Testis (tissue), 3 donors: ENCODE results near the gene FBLN5. TPM values are rescaled to one million over a fixed set of nuclear protein-coding genes. Genes with fewer than 3 reads are reported as not detected.

ENCODE experiments used
- DNase-seq: peaks from one replicate; pipeline ENCODE4 v3.0.0-alpha.2; 2019
- H3K27ac ChIP-seq, 2 donors: fragments of 200-600 bp; sonication (generic); one replicate each; pipeline ENCODE4 v1.5.1; 2019
- H3K27me3 ChIP-seq: fragments of 200-600 bp; sonication (generic); one replicate; pipeline ENCODE4 v1.5.1; 2019
- H3K36me3 ChIP-seq: fragments of 200-600 bp; sonication (generic); one replicate; pipeline ENCODE4 v1.5.1; 2017; ENCODE audit warnings: low read depth; ENCODE audit errors: missing control alignments
- H3K4me1 ChIP-seq: fragments of 200-600 bp; sonication (generic); one replicate; pipeline ENCODE4 v1.5.1; 2019
- H3K4me3 ChIP-seq, 2 donors: fragments of 200-600 bp; sonication (generic); one replicate each; pipeline ENCODE4 v1.5.1; 2017 to 2019
- H3K9me3 ChIP-seq: fragments of 200-600 bp; sonication (generic); one replicate; pipeline ENCODE4 v1.5.1; 2017
- POLR2A ChIP-seq: fragments of 450-650 bp; IDR thresholded peaks from one replicate; pipeline ENCODE4 v1.6.1; 2017; ENCODE audit warnings: antibody characterized with exemption, mild to moderate bottlenecking, moderate library complexity
- WGBS, 2 donors: methylation state at CpG; one replicate each; pipeline ENCODE4 v1.1.5; 2018; 5-methylcytosine and 5-hydroxymethylcytosine counted together
- intact Hi-C: fragments of 100-400 bp; cut with DNase I; formaldehyde crosslinking; loops from one replicate; pipeline ENCODE4 v1.15.1; 2023; ENCODE audit warnings: low total_unique reads
- polyA plus RNA-seq: library from polyadenylated mRNA; stranded (reverse); fragments of 350-450 nt; fragmentation: Illumina TruSeq; extraction: RNeasy Lipid Tissue Mini Kit (QIAGEN cat#74804); gene quantifications from one replicate; pipeline ENCODE4 v1.2.3, GENCODE V29; 2014; ENCODE audit warnings: low read depth, low replicate concordance; ENCODE audit not compliant: insufficient read depth
- total RNA-seq, 2 donors: library from RNA; depleted of rRNA; stranded (reverse); fragments of >200 nt; gene quantifications; one replicate each; pipeline ENCODE4 v1.2.3, GENCODE V29; 2016
- TF ChIP-seq, protein P1 (sequence below), 3 experiments: fragments of 450-650 bp in 2 of 3; fragments of 200-600 bp in 1 of 3; sonication (generic) in 1 of 3; IDR thresholded peaks; one replicate each; pipeline ENCODE4 v1.5.1; 2016 to 2019; ENCODE audit warnings: antibody characterized with exemption in 3 of 3, mild to moderate bottlenecking in 2 of 3, moderate library complexity in 1 of 3

The FBLN5 gene
- total and polyA plus RNA-seq, 3 donors from 2014 or later, result 88.1 to 118 (median 110) TPM

- H3K4me3 ChIP-seq, result no peak overlapping the region
- H3K4me1 ChIP-seq, result peaks cover 8% of the 10 kb centered on the region
- H3K36me3 ChIP-seq, result no peaks in the 10 kb centered on the region
- TF ChIP-seq, protein P1, sequence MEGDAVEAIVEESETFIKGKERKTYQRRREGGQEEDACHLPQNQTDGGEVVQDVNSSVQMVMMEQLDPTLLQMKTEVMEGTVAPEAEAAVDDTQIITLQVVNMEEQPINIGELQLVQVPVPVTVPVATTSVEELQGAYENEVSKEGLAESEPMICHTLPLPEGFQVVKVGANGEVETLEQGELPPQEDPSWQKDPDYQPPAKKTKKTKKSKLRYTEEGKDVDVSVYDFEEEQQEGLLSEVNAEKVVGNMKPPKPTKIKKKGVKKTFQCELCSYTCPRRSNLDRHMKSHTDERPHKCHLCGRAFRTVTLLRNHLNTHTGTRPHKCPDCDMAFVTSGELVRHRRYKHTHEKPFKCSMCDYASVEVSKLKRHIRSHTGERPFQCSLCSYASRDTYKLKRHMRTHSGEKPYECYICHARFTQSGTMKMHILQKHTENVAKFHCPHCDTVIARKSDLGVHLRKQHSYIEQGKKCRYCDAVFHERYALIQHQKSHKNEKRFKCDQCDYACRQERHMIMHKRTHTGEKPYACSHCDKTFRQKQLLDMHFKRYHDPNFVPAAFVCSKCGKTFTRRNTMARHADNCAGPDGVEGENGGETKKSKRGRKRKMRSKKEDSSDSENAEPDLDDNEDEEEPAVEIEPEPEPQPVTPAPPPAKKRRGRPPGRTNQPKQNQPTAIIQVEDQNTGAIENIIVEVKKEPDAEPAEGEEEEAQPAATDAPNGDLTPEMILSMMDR (IDR thresholded peaks at IDR 0.05), result no peak
- no peak for TF ChIP-seq POLR2A
- DNase-seq, result no peak
- no peaks in the 10 kb centered on the region for H3K9me3 ChIP-seq
- 91 to 95% methylated on average over 9 of the region's 9 CpGs for WGBS, 2 donors
- H3K27ac ChIP-seq, result no peak overlapping the region
- intact Hi-C loops, result no loop called here
- H3K27me3 ChIP-seq, result no peaks in the 10 kb centered on the region
Observed at GRCh38 chr14:91910196-91910595, 37.3 kb downstream of the FBLN5 start.

DNA sequence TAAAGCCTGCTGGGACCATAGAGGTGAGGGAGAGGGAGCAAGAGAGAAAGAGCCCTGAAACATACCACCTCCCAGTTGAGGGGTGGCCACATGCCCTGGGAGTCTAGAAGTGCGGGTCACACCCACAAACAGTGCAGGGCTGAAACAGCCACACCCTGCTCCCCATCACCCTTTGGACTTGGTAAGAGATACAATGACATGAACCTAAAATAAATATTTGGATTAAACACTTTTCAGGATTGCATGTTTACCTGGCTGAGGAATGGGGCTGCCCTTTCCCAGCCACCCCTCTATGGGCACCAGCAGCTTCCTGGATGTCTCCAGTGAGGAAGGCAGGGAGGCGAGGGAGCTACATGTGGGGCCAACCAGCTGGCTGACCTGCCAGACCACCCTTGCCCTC, 41.1 kb downstream of the FBLN5 start:
- Histone ChIP-seq H3K36me3 (no peaks in the 10 kb centered on the region), H3K9me3 (no peaks in the 10 kb centered on the region), H3K4me3 (no peak overlapping the region), H3K27me3 (no peaks in the 10 kb centered on the region), H3K4me1 (peaks cover 25% of the 10 kb centered on the region), H3K27ac (peak overlapping the region in 1 of 2 donors; percentile 4)
- DNase-seq, result no peak
- WGBS, 2 donors, result 91 to 97% methylated on average over 1 to 2 of the region's 2 CpGs
- TF ChIP-seq, protein P1 (IDR thresholded peaks at IDR 0.05), result no peak
- intact Hi-C loops, result no loop called here

GRCh38 chr14:91904956-91905645, 42.4 kb downstream of the FBLN5 start:
- H3K4me1 ChIP-seq, result peaks cover 32% of the 10 kb centered on the region
- no peak overlapping the region for H3K4me3 ChIP-seq
- no peaks in the 10 kb centered on the region for H3K36me3 ChIP-seq
- no peaks in the 10 kb centered on the region for H3K27me3 ChIP-seq
- no peak for DNase-seq
- TF ChIP-seq, protein P1 (IDR thresholded peaks at IDR 0.05), result no peak
- no peak for TF ChIP-seq POLR2A
- WGBS, 2 donors, result 96 to 98% methylated on average over 9 of the region's 9 CpGs
- intact Hi-C loops, result no loop called here
- no peaks in the 10 kb centered on the region for H3K9me3 ChIP-seq
- H3K27ac ChIP-seq, result peak overlapping the region in 1 of 2 donors; percentile 82

GRCh38 chr14:91904483-91904882, 43.0 kb downstream of the FBLN5 start:
- Histone ChIP-seq H3K27ac (peak overlapping the region in 1 of 2 donors; percentile 82), H3K4me3 (no peak overlapping the region), H3K36me3 (no peaks in the 10 kb centered on the region), H3K27me3 (no peaks in the 10 kb centered on the region), H3K4me1 (peaks cover 38% of the 10 kb centered on the region), H3K9me3 (no peaks in the 10 kb centered on the region)
- 87 to 91% methylated on average over 8 of the region's 8 CpGs for WGBS, 2 donors
- no peak for DNase-seq
- TF ChIP-seq, protein P1 (IDR thresholded peaks at IDR 0.05), result no peak
- TF ChIP-seq POLR2A, result no peak
- intact Hi-C loops, result no loop called here

GRCh38 chr14:91903070-91903469, 44.4 kb downstream of the FBLN5 start:
- Histone ChIP-seq H3K27me3 (no peaks in the 10 kb centered on the region), H3K27ac (peak overlapping the region; percentile 44 to 82), H3K9me3 (no peaks in the 10 kb centered on the region), H3K36me3 (no peaks in the 10 kb centered on the region), H3K4me1 (peaks cover 49% of the 10 kb centered on the region), H3K4me3 (no peak overlapping the region)
- 47 to 52% methylated on average over 2 of the region's 2 CpGs for WGBS, 2 donors
- peak; percentile 59 for DNase-seq
- intact Hi-C loops, result no loop called here
- TF ChIP-seq POLR2A, result no peak
- TF ChIP-seq, protein P1 (IDR thresholded peaks at IDR 0.05), result no peak
